ENCODE results near the gene PDLIM4.

DNA sequence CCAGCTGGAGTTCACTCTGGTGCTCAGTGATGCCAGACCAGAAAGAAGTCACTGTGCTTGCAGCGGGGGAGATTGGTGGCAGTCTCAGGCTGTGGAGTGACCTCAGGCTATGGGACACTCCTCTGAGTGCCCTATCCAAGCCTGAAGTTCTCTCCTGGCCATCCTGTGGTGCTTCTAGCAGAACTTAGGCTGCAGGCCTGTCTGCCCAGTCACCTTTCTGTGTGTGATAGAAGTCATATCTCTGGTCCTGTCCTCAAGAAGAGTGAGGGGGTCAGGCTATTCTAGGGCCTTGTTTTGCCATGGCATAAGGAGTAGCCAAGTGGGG is 9.3 kb downstream of the PDLIM4 start:
- TF ChIP-seq MAX (IDR thresholded peaks at IDR 0.05; ENCODE audit: low read depth, low read length), result no peak
- TF ChIP-seq CTCF (IDR thresholded peaks at IDR 0.05; ENCODE audit: low read depth, low read length), result no peak
